HG03039 (cell line): ENCODE data around the gene TBC1D16.
"Not testable (repeated sequence)": the region's sequence is repeated elsewhere in the genome, so short reads cannot be mapped to it uniquely, and the experiment has no call there.

ENCODE experiments used
- ATAC-seq: cut with Tn5 transposase; IDR thresholded peaks from one replicate; pipeline ENCODE4 v1.9.1; 2021; ENCODE audit warnings: mild to moderate bottlenecking, moderate library complexity; ENCODE audit not compliant: unreplicated experiment

TBC1D16 gene

DNA sequence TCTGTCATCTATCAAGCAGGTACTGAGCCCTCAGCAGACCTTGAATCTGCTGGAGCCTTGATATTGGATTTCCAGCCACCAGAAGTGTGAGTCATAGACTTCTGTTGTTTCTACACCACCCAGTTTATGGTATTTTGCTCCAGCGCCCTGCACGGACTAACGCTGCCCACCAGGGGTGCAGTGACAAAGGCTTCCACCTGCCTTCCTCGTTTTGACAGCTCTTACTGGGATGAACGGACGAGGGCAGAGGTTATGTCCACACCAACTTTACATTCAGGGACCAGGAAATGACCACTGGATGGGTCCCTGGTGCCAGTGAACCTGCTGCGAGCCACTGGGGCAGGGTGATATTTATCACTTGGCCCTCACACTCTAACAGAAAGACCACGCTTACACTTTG is 129.8 kb downstream of the TBC1D16 start:
- ATAC-seq, result no peak

DNA sequence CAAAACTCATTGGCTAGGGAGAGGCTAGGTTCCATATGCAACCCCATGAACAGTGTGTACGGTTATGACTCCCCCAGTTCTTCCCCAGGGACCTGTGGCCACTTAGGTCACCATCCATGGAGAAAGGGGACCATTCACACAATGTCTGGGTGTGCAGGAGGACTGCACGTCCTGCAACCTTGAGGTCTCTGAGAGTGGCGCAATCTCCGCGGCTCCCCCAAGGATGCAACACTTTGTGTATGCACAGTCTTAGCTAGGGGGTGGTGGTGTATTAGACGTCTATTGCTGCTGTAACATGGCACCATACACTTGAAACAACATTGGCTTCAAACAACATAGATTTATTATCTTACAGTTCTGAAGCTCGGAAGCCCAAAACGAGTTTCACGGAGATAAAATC is 130.8 kb downstream of the TBC1D16 start:
- ATAC-seq, result no peak

DNA sequence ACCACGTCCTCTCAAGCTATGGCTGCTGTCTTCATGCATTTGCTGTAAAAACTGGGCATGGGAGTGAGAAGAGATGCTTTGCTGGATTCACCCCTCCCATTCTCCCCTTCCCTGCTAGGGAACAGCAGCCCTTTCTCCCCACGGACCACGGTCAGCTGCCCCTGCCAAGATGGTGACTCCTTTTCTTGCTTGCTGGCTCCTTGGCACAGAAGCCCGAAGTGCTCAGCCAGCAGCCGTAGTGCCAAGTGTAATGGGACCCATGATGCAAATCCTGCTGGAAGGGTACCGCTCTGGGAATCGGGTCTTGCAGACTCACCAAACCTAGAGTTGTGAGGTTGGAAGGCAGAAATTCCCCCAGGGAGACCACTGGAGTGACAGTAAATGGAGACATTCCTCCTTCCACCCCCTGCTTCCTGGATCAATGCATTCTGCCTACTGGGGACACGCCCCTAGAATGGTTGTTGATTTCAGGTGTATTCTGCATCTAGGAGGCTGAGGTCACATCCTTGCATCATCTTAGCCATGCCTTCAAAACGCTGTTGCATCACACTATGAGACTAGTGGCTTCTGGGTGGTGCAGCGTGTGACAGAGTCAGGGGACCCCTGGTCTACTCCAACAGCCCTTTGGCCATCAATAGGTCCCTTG is 133.4 kb downstream of the TBC1D16 start:
- ATAC-seq, result no peak

DNA sequence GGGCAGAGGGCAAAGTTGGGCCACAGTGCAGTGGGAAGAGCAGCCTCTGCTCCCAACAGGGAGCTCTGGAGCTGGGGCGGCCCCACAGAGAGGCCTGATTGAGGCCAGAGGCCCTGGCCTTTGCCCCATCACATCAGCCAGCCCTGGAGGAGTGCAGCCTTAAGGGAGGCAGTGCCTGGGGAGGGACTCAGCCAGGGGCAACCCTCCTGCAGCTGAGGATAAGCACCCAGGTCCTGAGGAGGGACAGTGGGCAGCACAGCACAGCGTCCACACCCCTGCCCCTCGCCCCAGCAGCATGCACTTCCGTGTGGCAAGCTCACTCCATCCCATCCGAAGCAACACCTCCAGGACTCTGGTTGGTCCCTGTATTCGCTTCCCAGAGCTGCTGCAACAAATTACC is 134.5 kb downstream of the TBC1D16 start:
- no peak for ATAC-seq

DNA sequence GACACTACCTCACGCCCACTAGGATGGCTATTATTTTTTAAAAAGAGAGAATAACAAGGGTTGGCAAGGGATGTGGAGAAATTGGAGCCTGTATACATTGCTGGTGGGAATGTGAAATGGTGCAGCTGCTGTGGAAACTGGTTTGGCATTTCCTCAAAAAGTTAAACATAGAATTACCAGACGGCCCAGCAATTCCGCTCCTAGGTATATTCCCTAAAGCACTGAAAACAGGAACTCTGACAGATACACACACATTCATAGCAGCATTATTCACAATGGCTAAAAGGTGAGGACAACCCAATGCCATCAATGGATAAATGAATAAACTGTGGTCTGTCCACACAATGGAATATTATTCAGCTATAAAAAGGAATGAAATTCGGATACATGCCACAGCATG is 136.1 kb downstream of the TBC1D16 start:
- no peak for ATAC-seq

DNA sequence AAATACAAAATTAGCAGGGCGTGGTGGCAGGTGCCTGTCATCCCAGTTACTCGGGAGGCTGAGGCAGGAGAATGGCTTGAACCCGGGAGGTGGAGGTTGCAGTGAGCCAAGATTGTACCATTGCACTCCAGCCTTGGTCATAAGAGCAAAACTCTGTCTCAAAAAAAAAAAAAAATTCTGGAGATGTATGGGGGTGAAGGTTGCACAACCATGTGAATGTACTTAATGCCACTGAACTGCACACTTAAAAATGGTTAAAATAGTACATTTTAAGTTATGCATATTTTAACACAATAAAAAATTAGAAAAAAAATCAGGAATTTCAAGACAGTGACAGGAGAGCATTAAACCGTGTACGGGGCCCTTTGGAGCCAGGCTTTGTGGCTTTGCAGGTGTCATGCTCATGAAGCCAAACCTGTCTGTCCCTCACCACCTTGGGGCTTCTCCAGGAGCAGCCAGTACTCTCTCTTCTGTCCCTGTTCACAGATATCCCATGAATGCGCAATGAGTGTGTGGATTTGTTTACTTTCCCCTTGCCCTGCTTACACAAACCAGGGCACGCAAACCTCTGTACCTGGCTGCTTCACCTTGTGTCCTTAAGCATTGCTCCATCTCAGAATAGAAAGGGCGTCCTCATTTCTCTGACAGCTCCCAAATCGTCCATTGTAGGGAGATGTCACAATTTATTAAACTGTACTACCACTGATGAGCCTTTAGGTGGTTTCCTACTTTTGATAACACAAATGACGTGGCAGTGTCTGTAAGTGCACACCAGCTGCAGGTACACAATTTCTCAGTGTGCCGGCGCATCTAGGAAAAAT is 138.2 kb downstream of the TBC1D16 start:
- ATAC-seq, result no peak

DNA sequence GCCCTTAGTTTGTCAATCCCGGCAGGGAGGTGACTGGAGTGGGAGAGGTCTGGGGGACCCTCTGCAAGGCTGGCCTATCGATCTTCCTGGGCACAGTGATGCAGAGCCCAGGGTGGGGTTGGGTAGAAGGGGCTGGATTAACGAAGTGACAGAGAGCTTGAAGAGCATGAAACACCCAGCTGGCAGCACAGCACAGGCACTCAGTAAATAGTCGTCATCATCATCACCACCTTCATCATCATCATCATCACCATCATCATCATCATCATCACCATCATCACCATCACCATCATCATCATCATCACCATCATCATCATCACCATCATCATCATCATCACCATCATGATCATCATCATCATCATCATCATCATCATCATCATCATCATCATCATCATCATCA is 142.2 kb downstream of the TBC1D16 start:
- not testable (repeated sequence) for ATAC-seq

DNA sequence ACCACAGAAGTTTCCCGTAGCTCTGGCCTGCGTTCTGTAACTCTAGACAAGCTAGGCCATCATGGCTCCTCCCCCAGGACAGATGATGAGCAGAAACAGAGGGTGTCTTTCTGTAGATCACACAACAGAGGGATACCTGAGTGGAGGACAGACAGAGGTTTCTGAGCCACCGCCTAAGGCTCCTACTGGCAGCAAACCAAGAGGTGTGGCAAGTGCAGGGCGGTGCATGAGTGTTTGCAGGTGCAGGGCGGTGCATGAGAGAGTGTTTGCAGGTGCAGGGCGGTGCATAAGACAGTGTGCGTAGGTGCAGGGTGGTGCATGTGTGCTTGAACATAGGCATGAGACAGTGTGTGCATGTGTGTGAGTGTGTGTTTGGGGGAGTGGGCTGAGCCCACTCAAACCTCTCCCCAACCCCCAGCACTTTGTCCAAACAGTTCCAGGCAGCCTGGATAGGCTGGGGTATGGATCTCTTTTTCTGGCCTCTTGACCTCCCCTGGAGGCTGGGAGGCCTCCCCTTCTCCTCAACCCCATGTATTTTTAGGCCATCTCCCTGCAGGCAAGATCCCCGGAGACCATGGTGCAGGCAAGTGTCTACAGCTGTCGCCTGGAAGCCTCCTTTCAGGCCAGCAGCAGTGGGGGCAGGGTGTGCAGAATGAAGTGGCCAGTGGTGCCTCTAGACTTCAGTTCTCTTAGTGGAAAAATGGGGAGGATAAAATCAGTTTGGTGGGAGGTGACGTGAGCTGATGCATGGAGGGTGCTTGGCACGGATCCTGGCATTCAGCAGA is 143.0 kb downstream of the TBC1D16 start:
- no peak for ATAC-seq

DNA sequence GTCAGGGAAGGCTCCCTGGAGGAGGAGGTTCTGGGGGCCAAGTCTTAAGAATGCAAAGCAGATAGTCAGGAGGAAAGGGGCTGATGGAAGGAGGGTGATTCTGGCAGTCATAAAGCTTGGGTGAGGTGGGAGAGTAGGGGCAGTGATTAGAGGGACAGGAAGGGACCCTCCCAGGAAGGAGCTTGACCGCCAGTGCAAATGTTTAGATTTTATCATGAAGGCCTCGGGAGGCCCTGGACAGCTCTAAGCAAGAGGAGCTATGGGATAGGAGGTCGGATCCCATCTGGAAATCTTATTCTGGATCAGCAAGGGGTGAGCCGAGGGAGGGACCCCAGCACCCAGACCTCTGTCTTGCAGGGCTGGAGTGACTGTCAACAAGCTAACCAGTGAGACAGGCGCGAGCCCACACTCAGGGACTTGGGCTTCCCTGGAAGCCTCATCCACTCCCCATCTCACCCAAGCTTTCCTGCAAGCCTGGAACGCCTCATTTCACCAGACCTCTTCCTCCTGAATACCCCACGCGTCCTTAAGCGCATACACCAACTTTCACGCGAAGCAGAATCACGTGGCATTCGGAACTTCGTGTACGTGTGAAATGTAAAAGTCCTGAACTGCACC is 144.4 kb downstream of the TBC1D16 start:
- no peak for ATAC-seq

DNA sequence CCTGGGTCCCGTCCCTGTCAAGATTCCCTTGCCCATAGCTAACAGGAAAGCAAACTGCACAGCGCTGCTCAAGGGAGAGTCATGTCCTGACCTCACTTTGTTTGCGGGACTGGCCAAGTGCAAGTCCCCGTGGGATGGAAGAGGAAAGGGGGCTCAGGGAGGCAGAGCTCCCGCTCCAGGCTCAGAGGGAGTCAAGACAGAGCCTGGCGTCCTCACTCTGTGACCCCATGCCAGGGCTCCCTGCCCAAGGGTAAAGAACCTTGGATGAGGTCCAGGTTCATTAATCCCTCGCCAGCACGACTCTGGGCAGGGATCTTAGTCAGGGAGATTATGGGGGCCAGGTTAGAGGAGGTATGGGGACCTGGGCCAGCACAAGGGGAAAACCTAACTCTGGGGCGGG is 145.0 kb downstream of the TBC1D16 start:
- ATAC-seq, result no peak

DNA sequence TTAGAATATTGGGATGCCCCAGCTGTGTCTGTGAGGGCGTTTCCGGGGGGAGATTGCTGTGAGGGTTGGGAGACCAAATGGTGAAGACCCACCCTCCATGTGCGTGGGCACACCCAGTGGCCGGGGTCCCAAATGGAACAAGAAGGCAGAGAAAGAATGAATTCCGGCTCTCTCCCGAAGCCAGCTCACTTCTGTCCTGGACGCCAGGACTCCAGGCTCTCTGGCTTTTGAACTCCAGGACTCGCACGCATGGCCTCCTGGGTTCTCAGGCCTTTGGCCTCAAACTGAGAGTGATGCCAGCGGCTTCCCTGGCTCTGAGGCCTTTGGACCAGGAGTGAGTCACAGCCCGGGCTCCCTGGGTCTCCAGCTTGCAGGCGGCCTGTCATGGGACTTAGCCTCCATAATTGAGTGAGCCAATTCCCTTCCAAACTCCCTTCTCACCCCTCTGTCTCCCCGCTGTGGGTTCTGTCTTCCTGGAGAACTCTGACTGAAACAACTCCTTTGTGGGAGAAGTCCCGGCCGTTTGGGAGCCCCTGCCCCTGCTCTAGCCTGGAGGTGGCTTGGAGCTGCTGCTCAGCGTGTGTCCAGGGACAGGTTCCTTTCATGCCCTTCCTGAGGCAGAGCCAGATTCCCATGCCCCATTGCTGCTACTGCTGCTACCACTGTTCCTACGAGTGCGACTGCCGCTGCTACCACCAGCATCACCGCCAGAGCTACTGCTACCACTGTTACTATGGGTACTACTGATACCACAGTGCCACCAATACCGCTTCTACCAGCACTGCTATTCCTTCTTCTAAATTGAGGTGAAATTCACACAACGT is 146.6 kb downstream of the TBC1D16 start:
- no peak for ATAC-seq

DNA sequence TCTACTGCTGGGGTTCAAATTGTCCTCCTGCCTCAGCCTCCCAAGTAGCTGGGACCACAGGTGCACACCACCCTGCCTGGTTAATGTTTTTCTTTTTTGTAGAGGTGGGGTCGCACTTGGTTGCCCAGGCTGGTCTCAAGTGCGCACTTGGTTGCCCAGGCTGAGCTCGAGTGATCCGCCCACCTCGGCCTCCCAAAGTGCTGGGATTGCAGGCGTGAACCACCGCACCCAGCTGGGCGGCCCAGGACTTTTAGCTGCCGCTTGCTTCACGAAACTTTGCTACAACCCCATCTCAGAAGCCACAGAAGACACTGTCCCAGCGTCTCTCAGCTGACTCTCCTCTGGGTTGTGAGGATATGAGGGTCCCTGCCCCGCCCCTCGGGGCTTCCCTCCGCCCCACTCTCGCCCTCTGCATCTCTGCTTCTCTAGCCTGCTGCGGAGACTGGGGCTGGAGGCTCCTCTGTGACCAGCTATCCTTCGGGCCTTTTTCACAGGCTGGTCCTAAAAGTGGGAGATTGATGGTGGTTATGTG is 147.6 kb downstream of the TBC1D16 start:
- ATAC-seq, result no peak

DNA sequence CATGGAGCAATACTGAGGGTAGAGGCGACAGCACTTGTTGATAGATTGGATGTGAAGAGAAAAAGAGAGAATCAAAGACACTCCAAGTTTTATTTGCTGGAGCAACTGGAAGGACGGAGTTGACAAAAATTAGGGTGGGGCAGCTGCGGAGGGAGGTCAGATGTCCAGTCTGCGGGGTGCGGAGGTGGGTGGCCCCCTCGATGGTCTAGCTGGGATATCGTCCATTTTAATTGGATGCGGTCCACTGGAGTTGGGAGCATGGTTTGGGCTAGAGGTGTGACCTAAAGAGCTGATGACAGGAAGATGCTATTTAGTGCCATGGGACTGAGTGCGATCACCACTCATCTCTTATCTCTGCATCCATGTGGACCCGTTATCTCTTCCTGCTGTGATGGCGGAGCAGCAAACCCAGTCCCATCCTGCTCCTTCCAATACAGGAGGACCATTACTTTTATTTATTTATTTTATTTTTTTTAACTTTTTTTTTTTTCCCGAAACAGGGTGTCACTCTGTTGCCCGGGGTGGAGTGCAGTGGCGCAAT is 148.2 kb downstream of the TBC1D16 start:
- ATAC-seq, result no peak

DNA sequence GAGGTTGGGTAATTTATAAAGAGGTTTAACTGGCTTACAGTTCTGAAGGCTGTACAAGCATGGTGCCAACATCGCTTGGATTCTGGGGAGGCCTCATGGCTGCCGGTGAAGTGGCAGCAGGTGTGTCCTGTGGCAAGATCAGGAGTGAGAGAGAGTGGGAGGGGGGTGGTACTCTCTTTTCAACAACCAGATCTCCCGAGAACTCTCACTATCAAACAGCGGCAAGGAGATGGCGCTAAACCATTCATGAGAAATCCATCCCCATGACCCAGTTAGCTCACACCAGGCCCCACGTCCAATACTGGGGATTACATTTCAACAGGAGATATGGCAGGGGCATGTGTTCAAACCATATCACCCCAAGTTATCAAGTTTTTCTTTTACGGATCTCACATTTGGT is 152.5 kb downstream of the TBC1D16 start:
- no peak for ATAC-seq
